DND-41 (cell line): Measurements from ENCODE around the gene CCDC92.

Experiments used
- CTCF ChIP-seq: IDR thresholded peaks from 2 replicates; pipeline ENCODE4 v1.5.1; 2012; ENCODE audit warnings: borderline replicate concordance, low read length, moderate library complexity, mild to moderate bottlenecking; ENCODE audit not compliant: poor library complexity, severe bottlenecking; ENCODE audit errors: extremely low read depth
- EZH2 ChIP-seq: IDR thresholded peaks from 3 replicates; pipeline ENCODE4 v1.6.1; 2012; ENCODE audit warnings: borderline replicate concordance, low read depth, mild to moderate bottlenecking, moderate library complexity, low read length, inconsistent platforms; ENCODE audit not compliant: severe bottlenecking

GRCh38 chr12:123891516-123892179 lies 81.0 kb downstream of the CCDC92 start:
- no peak for TF ChIP-seq CTCF
- no peak for TF ChIP-seq EZH2
